KMS-11 (cell line): ENCODE data around the gene SPTBN5.

Source experiments
- H2AFZ ChIP-seq: fragments of 200-600 bp; sonication (generic); 2 replicates; pipeline ENCODE4 v1.6.1; 2016; ENCODE audit warnings: antibody characterized with exemption, mixed run types, low read depth
- H3K27ac ChIP-seq: fragments of 200-600 bp; sonication (generic); 2 replicates; pipeline ENCODE4 v1.6.1; 2016; ENCODE audit warnings: mild to moderate bottlenecking, mixed run types
- H3K27me3 ChIP-seq: fragments of 200-600 bp; sonication (generic); 2 replicates; pipeline ENCODE4 v1.6.1; 2017; ENCODE audit warnings: mild to moderate bottlenecking, low read depth, mixed run types, moderate library complexity; ENCODE audit not compliant: insufficient read depth
- H3K36me3 ChIP-seq: fragments of 200-600 bp; sonication (generic); 2 replicates; pipeline ENCODE4 v1.6.1; 2017; ENCODE audit warnings: mild to moderate bottlenecking, mixed run types; ENCODE audit not compliant: insufficient read depth
- H3K4me1 ChIP-seq: fragments of 200-600 bp; sonication (generic); 2 replicates; pipeline ENCODE4 v1.6.1; 2016; ENCODE audit warnings: mild to moderate bottlenecking, low read depth, mixed run types; ENCODE audit not compliant: poor library complexity, severe bottlenecking
- H3K4me2 ChIP-seq: fragments of 200-600 bp; sonication (generic); 2 replicates; pipeline ENCODE4 v1.7.0; 2016; ENCODE audit warnings: mild to moderate bottlenecking, mixed run types
- H3K4me3 ChIP-seq: fragments of 200-600 bp; sonication (generic); IDR thresholded peaks from 2 replicates; pipeline ENCODE4 v1.6.1; 2017; ENCODE audit warnings: low read depth, low read length, mixed read lengths; ENCODE audit not compliant: insufficient read depth
- H3K79me2 ChIP-seq: fragments of 200-600 bp; sonication (generic); 2 replicates; pipeline ENCODE4 v1.6.1; 2016; ENCODE audit warnings: low read depth, mixed run types; ENCODE audit not compliant: insufficient read depth
- H3K9ac ChIP-seq: fragments of 200-600 bp; sonication (generic); 2 replicates; pipeline ENCODE4 v1.6.1; 2016; ENCODE audit warnings: mild to moderate bottlenecking, mixed run types
- H4K20me1 ChIP-seq: fragments of 200-600 bp; sonication (generic); 2 replicates; pipeline ENCODE4 v1.6.1; 2016; ENCODE audit warnings: mild to moderate bottlenecking, mixed run types; ENCODE audit not compliant: insufficient read depth
- TF ChIP-seq, protein P1 (sequence below): fragments of 200-600 bp; sonication (generic); conservative IDR thresholded peaks from 2 replicates; pipeline ENCODE4 v1.6.1; 2017; ENCODE audit warnings: low read depth, mild to moderate bottlenecking, antibody characterized with exemption, low read length, moderate library complexity, mixed read lengths

Gene SPTBN5

DNA sequence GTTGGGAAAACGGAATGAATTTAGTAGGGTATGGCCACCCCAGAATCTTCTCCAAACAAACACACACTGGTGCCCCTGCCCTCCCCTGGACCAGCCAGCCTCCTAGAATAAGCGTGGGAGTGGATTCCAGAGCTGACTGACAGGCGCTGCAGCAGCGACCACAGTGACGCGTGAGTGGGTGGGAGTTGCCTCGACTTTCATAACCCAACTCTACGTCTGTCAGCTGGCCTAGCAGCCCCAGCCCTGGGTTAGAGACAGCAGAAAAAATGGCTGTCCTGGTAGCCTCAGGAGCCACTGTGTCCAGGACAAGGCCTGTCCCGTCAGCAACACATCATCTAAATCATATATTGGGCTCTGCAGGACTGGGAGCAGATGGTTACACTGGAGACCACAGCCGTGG lies 45.2 kb downstream of the SPTBN5 start:
- H4K20me1 ChIP-seq: no peaks in the 10 kb centered on the region
- H3K27ac ChIP-seq: no peak overlapping the region
- no peaks in the 10 kb centered on the region for H3K27me3 ChIP-seq
- no peaks in the 10 kb centered on the region for H3K36me3 ChIP-seq
- TF ChIP-seq, protein P1, sequence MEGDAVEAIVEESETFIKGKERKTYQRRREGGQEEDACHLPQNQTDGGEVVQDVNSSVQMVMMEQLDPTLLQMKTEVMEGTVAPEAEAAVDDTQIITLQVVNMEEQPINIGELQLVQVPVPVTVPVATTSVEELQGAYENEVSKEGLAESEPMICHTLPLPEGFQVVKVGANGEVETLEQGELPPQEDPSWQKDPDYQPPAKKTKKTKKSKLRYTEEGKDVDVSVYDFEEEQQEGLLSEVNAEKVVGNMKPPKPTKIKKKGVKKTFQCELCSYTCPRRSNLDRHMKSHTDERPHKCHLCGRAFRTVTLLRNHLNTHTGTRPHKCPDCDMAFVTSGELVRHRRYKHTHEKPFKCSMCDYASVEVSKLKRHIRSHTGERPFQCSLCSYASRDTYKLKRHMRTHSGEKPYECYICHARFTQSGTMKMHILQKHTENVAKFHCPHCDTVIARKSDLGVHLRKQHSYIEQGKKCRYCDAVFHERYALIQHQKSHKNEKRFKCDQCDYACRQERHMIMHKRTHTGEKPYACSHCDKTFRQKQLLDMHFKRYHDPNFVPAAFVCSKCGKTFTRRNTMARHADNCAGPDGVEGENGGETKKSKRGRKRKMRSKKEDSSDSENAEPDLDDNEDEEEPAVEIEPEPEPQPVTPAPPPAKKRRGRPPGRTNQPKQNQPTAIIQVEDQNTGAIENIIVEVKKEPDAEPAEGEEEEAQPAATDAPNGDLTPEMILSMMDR: no peak
- no peak overlapping the region for H2AFZ ChIP-seq
- no peak overlapping the region for H3K4me2 ChIP-seq
- no peak overlapping the region for H3K4me3 ChIP-seq
- H3K9ac ChIP-seq: no peak overlapping the region
- no peaks in the 10 kb centered on the region for H3K4me1 ChIP-seq
- H3K79me2 ChIP-seq: no peaks in the 10 kb centered on the region

DNA sequence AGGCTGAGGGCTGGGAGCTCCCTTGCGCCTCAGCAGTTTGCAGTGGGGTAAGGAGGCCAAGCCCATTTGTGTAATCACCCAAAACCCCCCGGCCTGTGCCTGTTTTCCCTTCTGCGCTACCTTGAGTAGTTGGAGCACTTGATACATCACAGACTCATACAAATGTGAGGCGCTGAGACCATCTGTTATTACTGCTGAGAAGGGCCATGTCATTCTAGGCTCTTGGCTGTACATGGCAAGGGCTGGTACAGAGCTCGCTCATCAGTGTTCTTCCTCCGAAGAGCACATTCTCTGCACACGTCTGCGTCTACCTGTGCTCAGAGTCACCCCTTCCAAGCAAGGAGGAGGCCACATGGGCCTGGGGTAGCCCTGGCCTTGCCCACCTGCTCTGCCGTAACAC lies 45.9 kb downstream of the SPTBN5 start:
- Histone ChIP-seq H3K27ac (no peak overlapping the region), H3K36me3 (no peaks in the 10 kb centered on the region), H3K4me3 (no peak overlapping the region), H2AFZ (no peak overlapping the region), H3K79me2 (no peaks in the 10 kb centered on the region), H4K20me1 (no peaks in the 10 kb centered on the region), H3K4me2 (no peak overlapping the region), H3K9ac (no peak overlapping the region), H3K27me3 (no peaks in the 10 kb centered on the region), H3K4me1 (no peaks in the 10 kb centered on the region)
- TF ChIP-seq, protein P1: no peak

DNA sequence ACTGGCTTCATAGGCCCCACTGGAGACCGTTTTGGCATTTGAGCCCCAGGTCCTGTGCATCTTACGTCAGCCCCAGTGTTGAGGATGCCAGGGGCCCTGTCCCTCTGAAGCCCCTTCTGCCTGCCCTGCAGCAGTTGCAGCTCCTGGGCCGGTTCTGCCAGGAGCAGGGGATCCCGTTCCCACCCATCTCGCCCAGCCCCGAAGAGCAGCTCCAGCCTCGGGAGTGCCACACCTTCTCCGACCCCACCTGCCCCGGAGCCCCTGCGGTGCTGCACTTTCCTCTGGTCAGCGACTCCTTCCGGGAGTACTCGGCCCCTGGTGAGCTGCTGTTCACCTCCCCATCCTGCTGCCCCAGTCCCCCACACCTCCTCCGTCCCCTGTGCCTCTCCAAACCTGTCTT lies 46.6 kb downstream of the SPTBN5 start:
- Histone ChIP-seq H4K20me1 (no peaks in the 10 kb centered on the region), H3K27ac (no peak overlapping the region)

DNA sequence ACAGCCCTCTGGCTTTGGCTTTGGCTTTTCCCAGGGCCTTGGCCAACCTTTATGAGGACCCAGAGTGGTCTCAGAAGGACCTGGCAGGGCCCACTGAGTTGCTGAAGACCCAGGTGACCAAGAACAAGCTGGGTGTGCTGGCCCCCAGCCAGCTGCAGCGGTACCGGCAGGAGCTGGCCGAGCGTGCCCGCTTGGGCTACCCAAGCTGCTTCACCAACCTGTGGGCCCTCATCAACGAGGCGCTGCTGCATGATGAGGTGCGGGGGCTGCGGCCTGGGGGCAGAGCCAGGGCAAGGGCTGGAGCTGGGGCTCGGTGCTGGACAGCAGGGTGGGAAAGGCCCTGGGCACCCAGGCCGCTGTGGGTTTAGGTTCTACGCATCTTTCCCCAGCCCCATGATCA lies 49.0 kb downstream of the SPTBN5 start:
- H3K9ac ChIP-seq: no peak overlapping the region
- no peaks in the 10 kb centered on the region for H4K20me1 ChIP-seq
- no peaks in the 10 kb centered on the region for H3K36me3 ChIP-seq
- H3K27me3 ChIP-seq: no peaks in the 10 kb centered on the region
- no peaks in the 10 kb centered on the region for H3K4me1 ChIP-seq
- H3K79me2 ChIP-seq: no peaks in the 10 kb centered on the region
- H3K4me2 ChIP-seq: no peak overlapping the region
- TF ChIP-seq, protein P1: no peak
- H2AFZ ChIP-seq: no peak overlapping the region
- H3K27ac ChIP-seq: no peak overlapping the region
- no peak overlapping the region for H3K4me3 ChIP-seq

More for the DNA sequence above, 46.6 kb downstream of the SPTBN5 start:
- Histone ChIP-seq H3K4me3 (no peak overlapping the region), H2AFZ (no peak overlapping the region), H3K4me2 (no peak overlapping the region), H3K36me3 (no peaks in the 10 kb centered on the region), H3K9ac (no peak overlapping the region), H3K79me2 (no peaks in the 10 kb centered on the region), H3K27me3 (no peaks in the 10 kb centered on the region), H3K4me1 (no peaks in the 10 kb centered on the region)
- TF ChIP-seq, protein P1: no peak
